A549 (cell line): Measurements from ENCODE around the gene CR2.

Experiments
- MAFK ChIP-seq: fragments of 450-650 bp; IDR thresholded peaks from 2 replicates; pipeline ENCODE4 v1.6.1; 2014; ENCODE audit not compliant: partially characterized antibody
- RARB ChIP-seq: fragments of 250-450 bp; sonication (Bioruptor Pico); IDR thresholded peaks from 2 replicates; pipeline ENCODE4 v1.8.0; 2021; ENCODE audit warnings: mild to moderate bottlenecking, moderate library complexity

- TF ChIP-seq RARB (CRISPR knock-in tag) (no peak), MAFK (no peak)
These were observed 4.9 kb downstream of the CR2 start for GRCh38 chr1:207459008-207459407.
